OCI-LY3 (cell line): ENCODE measurements around the gene EMP1.

Source experiments
- EZH2phosphoT487 ChIP-seq: fragments of 200-600 bp; shearing (Covaris generic); IDR thresholded peaks from 2 replicates; pipeline ENCODE4 v1.6.1; 2018; ENCODE audit warnings: antibody characterized with exemption, mixed run types, low read depth
- TF ChIP-seq, protein P1 (sequence below): fragments of 200-600, 300-600 bp; sonication (generic); IDR thresholded peaks from 2 replicates; pipeline ENCODE4 v1.5.1; 2014; ENCODE audit warnings: antibody characterized with exemption, low read length, low read depth

GRCh38 chr12:13250416-13250815 is 53.9 kb downstream of the EMP1 start:
- TF ChIP-seq, protein P1, sequence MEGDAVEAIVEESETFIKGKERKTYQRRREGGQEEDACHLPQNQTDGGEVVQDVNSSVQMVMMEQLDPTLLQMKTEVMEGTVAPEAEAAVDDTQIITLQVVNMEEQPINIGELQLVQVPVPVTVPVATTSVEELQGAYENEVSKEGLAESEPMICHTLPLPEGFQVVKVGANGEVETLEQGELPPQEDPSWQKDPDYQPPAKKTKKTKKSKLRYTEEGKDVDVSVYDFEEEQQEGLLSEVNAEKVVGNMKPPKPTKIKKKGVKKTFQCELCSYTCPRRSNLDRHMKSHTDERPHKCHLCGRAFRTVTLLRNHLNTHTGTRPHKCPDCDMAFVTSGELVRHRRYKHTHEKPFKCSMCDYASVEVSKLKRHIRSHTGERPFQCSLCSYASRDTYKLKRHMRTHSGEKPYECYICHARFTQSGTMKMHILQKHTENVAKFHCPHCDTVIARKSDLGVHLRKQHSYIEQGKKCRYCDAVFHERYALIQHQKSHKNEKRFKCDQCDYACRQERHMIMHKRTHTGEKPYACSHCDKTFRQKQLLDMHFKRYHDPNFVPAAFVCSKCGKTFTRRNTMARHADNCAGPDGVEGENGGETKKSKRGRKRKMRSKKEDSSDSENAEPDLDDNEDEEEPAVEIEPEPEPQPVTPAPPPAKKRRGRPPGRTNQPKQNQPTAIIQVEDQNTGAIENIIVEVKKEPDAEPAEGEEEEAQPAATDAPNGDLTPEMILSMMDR: no peak
- no peak for TF ChIP-seq EZH2phosphoT487
